Esophagus squamous epithelium (tissue), 5 donors: ENCODE results near the gene CAMK1D. TPM values are rescaled to one million over a fixed set of nuclear protein-coding genes. Genes with fewer than 3 reads are reported as not detected.

Experiments
- DNase-seq: peaks from one replicate; lab custom pipeline; 2025; lab: John Stamatoyannopoulos, UW
- H3K27ac ChIP-seq, 4 donors: fragments of 200-600 bp; sonication (generic); one replicate each; pipeline ENCODE4 v1.5.1; 2016 to 2019; ENCODE audit warnings: mild to moderate bottlenecking in 1 of 4
- H3K27me3 ChIP-seq, 4 donors: fragments of 200-600 bp; sonication (generic); 1 replicate in 3 of 4; 2 replicates in 1 of 4; pipeline versions ENCODE4 v1.5.1 to v1.6.0; 2017 to 2021; ENCODE audit warnings: antibody characterized with exemption in 1 of 4
- H3K36me3 ChIP-seq, 3 donors: fragments of 200-600 bp; sonication (generic); one replicate each; pipeline ENCODE4 v1.5.1; 2016 to 2019
- H3K4me1 ChIP-seq, 3 donors: fragments of 200-600 bp; sonication (generic); one replicate each; pipeline ENCODE4 v1.5.1; 2017 to 2019
- H3K4me3 ChIP-seq, 4 donors: fragments of 200-600 bp; sonication (generic); 1 replicate in 3 of 4; 2 replicates in 1 of 4; pipeline ENCODE4 v1.5.1; 2016 to 2019; ENCODE audit warnings: mild to moderate bottlenecking in 2 of 4, moderate library complexity in 1 of 4
- H3K9me3 ChIP-seq, 3 donors: fragments of 200-600 bp; sonication (generic); one replicate each; pipeline ENCODE4 v1.5.1; 2016 to 2019
- POLR2A ChIP-seq, 4 donors: fragments of 450-650 bp; IDR thresholded peaks; one replicate each; pipeline ENCODE4 v1.6.1; 2017; ENCODE audit warnings: antibody characterized with exemption in 4 of 4, mild to moderate bottlenecking in 4 of 4, moderate library complexity in 3 of 4
- WGBS, 2 donors: methylation state at CpG; one replicate each; pipeline ENCODE4 v1.1.5; 2018; 5-methylcytosine and 5-hydroxymethylcytosine counted together
- intact Hi-C: fragments of 100-400 bp; cut with DNase I; formaldehyde crosslinking; loops from one replicate; pipeline ENCODE4 v1.15.0; 2022
- total RNA-seq, 4 donors: library from RNA; depleted of rRNA; stranded (reverse); fragments of >200 nt; gene quantifications; one replicate each; pipeline ENCODE4 v1.1.0, GENCODE V29; 2016
- TF ChIP-seq, protein P1 (sequence below), 6 experiments: fragments of 450-650 bp in 4 of 6; fragments of 200-600 bp in 2 of 6; sonication (generic) in 2 of 6; IDR thresholded peaks; one replicate each; pipeline ENCODE4 v1.5.1; 2016 to 2019; ENCODE audit warnings: antibody characterized with exemption in 6 of 6, mild to moderate bottlenecking in 4 of 6, moderate library complexity in 4 of 6
- donor health status: DM: yes; HTN: yes; CAD: no.

The CAMK1D gene
- total RNA-seq, 4 donors from 2014 or later, result 3.8 to 11.8 (median 9.9) TPM

DNA sequence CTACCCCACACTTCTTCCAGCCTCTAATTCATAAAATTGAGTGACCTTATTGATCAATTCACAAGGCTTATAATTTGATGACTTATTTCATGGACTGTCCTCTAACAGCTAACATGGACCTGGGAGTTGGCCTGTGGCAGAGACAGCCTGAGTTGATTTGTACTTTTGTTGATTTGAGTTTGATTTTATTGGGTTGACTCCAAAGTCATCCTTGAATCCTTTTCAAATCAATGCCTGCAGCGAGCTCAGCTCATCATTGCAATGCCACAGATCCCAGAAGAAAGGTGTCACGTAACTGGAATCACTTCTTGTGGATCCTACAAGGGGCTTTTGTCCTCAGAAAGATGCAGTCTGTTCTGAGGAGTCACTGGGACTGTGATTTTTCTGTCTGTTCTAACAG is 138.0 kb downstream of the CAMK1D start:
- Histone ChIP-seq H3K4me3 (no peak overlapping the region), H3K27me3 (no peaks in the 10 kb centered on the region), H3K4me1 (peaks cover 0 to 3% (median 0%) of the 10 kb centered on the region in 3 donors), H3K36me3 (no peaks in the 10 kb centered on the region), H3K27ac (no peak overlapping the region), H3K9me3 (no peaks in the 10 kb centered on the region)
- TF ChIP-seq POLR2A (IDR thresholded peaks at IDR 0.05), result no peak
- TF ChIP-seq, protein P1, sequence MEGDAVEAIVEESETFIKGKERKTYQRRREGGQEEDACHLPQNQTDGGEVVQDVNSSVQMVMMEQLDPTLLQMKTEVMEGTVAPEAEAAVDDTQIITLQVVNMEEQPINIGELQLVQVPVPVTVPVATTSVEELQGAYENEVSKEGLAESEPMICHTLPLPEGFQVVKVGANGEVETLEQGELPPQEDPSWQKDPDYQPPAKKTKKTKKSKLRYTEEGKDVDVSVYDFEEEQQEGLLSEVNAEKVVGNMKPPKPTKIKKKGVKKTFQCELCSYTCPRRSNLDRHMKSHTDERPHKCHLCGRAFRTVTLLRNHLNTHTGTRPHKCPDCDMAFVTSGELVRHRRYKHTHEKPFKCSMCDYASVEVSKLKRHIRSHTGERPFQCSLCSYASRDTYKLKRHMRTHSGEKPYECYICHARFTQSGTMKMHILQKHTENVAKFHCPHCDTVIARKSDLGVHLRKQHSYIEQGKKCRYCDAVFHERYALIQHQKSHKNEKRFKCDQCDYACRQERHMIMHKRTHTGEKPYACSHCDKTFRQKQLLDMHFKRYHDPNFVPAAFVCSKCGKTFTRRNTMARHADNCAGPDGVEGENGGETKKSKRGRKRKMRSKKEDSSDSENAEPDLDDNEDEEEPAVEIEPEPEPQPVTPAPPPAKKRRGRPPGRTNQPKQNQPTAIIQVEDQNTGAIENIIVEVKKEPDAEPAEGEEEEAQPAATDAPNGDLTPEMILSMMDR (IDR thresholded peaks at IDR 0.05), result no peak
- WGBS, 2 donors, result 68 to 89% methylated on average over 2 of the region's 2 CpGs
- no peak for DNase-seq
- intact Hi-C loops, result no loop called here

DNA sequence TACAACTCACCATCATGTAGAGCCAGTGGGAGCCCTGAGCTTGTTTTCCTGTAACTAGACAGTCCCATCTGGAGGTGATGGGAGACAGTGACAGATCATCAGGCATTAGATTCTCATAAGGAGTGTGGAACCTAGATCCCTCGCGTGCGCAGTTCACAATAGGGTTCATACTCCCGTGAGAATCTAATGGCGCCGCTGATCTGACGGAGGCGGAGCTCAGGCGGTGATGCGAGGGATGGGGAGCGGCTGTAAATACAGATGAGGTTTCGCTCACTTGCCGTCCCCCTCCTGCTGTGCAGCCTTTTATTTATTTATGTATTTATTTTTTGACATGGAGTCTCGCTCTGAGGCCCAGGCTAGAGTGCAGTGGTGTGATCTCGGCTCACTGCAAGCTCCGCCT is 139.3 kb downstream of the CAMK1D start:
- no peaks in the 10 kb centered on the region for H3K27me3 ChIP-seq
- TF ChIP-seq POLR2A (IDR thresholded peaks at IDR 0.05), result no peak
- TF ChIP-seq, protein P1 (IDR thresholded peaks at IDR 0.05), result no peak
- H3K27ac ChIP-seq, result no peak overlapping the region
- no peak for DNase-seq
- H3K9me3 ChIP-seq, result no peaks in the 10 kb centered on the region
- H3K4me3 ChIP-seq, result no peak overlapping the region
- intact Hi-C loops, result no loop called here
- H3K4me1 ChIP-seq, result peaks cover 0 to 3% (median 0%) of the 10 kb centered on the region in 3 donors
- 95 to 96% methylated on average over 10 to 16 of the region's 16 CpGs for WGBS, 2 donors
- H3K36me3 ChIP-seq, result no peaks in the 10 kb centered on the region

DNA sequence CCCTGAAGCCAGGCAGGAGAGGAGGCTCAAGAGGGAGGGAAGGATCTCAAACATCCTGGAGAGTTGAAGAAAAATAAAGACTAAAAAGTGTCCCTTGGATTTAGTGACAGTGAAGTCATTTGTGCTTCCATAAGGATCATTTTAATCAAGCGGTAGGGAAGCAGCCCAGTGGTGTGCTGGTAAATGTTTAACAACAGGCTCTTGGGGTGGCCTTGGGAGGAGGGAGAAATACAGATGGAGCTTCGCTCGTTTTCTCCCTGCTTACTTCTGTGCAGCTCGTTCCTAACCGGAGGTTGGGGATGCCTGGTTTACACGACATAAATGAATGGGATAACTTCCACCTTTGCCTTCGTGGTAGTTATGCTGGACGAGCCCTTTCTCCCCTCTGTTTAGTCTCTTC is 140.0 kb downstream of the CAMK1D start:
- Histone ChIP-seq H3K27ac (no peak overlapping the region), H3K36me3 (no peaks in the 10 kb centered on the region), H3K9me3 (no peaks in the 10 kb centered on the region), H3K27me3 (no peaks in the 10 kb centered on the region), H3K4me3 (no peak overlapping the region), H3K4me1 (peaks cover 0 to 3% (median 0%) of the 10 kb centered on the region in 3 donors)
- TF ChIP-seq, protein P1 (IDR thresholded peaks at IDR 0.05), result no peak
- TF ChIP-seq POLR2A (IDR thresholded peaks at IDR 0.05), result no peak
- WGBS, 2 donors, result 84 to 85% methylated on average over 8 of the region's 8 CpGs
- intact Hi-C loops, result no loop called here
- no peak for DNase-seq

DNA sequence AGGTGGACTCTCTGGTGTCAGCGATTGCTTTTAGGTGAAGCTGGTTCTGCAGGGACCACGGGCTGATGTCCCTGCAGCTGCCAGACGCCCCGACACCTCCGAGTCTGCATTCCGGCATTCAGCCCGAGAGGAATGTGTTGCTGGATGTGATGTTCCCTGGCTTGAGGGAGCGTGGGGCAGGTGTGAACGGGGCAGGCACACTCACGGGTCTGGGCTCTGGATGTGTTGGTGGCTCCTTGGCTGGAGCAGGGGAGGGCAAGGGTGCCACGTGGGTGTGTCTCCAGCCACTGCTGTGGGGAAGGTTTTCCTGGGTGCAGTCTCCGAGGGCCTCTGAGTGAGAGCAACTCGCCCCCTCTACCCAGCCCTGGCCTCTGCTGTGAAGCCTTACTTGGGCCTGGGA is 140.5 kb downstream of the CAMK1D start:
- H3K9me3 ChIP-seq, result no peaks in the 10 kb centered on the region
- H3K4me1 ChIP-seq, result peaks cover 0 to 3% (median 0%) of the 10 kb centered on the region in 3 donors
- 58% methylated on average over 4 of the region's 13 CpGs; no CpG with 5 or more reads in 1 of the 2 donors for WGBS, 2 donors
- DNase-seq, result no peak
- intact Hi-C loops, result no loop called here
- no peak overlapping the region for H3K4me3 ChIP-seq
- no peak overlapping the region for H3K27ac ChIP-seq
- no peaks in the 10 kb centered on the region for H3K36me3 ChIP-seq
- no peaks in the 10 kb centered on the region for H3K27me3 ChIP-seq
- TF ChIP-seq, protein P1 (IDR thresholded peaks at IDR 0.05), result no peak

DNA sequence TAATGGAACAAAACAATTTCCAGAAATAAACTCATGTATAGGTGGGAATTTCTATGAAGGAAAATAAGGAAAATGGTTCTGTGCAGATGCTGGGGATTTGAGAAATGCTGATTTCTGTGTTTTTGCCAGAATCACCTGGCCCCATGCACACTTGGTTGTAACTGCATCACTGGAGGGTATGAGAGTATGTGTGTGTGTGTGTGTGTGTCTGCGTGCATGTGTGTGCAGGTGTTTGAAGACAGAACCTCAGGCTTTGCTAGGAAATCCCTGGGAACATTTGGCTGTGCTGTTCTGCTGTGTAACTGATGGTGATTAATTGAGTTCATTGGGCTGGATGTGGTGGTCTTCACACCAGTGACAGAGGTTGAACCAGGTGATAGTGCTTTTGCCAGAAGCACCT is 141.6 kb downstream of the CAMK1D start:
- no peak overlapping the region for H3K4me3 ChIP-seq
- intact Hi-C loops, result no loop called here
- H3K36me3 ChIP-seq, result no peaks in the 10 kb centered on the region
- no peaks in the 10 kb centered on the region for H3K27me3 ChIP-seq
- H3K9me3 ChIP-seq, result no peaks in the 10 kb centered on the region
- H3K4me1 ChIP-seq, result no peaks in the 10 kb centered on the region
- WGBS, 2 donors, result 80 to 92% methylated on average over 1 of the region's 1 CpG
- no peak for DNase-seq
- TF ChIP-seq, protein P1 (IDR thresholded peaks at IDR 0.05), result no peak
- TF ChIP-seq POLR2A (IDR thresholded peaks at IDR 0.05), result no peak
- no peak overlapping the region for H3K27ac ChIP-seq
